Adrenal gland (tissue), 5 donors: Measurements from ENCODE around the gene JSRP1.

Experiments
- POLR2A ChIP-seq, 2 donors: fragments of 450-650 bp; IDR thresholded peaks; one replicate each; pipeline ENCODE4 v1.6.1; 2017; ENCODE audit warnings: antibody characterized with exemption in 2 of 2, mild to moderate bottlenecking in 2 of 2, moderate library complexity in 1 of 2
- TF ChIP-seq, protein P1 (sequence below), 6 experiments: fragments of 450-650 bp in 4 of 6; fragments of 200-600 bp in 2 of 6; sonication (generic) in 1 of 6; IDR thresholded peaks; 1 replicate in 5 of 6; 2 replicates in 1 of 6; pipeline versions ENCODE4 v1.5.1 to v1.8.0; 2016 to 2021; ENCODE audit warnings: antibody characterized with exemption in 6 of 6, mild to moderate bottlenecking in 2 of 6, moderate library complexity in 1 of 6
- donor health status: DM: no; HTN: no; CAD: no.

DNA sequence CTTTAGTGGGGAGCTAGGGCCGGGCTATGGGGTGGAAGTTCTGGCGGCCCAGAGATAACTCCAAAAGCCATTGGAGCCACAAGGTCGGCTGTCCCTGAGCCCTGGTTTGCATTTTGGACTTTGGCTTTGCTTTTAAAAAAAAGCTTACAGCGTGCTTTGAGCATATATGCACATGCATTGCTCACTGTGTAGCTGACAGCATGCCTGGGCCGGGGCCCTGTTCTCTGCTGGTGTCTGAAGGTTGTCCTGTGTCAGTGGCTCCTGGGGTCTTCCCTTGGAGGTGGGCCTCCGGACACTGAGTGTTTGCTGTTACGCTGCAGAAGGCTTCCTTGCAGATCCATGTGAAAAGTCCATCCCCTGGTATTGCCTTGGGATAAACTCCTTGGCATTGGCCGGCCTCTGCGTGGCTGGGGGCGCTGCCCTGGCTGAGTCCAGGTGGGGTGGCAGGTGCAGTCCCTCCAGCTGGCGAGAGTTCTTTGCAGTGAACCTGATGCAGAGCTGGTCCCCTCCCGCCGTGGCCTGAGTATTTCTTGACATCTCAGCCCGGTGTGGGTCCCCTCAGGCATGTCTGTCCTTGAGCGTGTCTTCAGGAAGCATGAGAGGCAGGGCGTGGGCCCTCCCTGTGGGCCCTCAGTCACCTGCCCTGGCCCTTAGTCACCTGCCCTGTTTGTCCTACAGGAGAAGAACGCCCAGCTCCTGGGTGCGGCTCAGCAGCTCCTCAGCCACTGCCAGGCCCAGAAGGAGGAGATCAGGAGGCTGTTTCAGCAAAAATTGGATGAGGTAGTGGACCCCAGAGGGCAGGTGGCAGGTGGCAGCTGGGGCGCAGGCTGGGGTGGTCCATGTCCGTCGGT, 43.1 kb downstream of the JSRP1 start:
- TF ChIP-seq, protein P1, sequence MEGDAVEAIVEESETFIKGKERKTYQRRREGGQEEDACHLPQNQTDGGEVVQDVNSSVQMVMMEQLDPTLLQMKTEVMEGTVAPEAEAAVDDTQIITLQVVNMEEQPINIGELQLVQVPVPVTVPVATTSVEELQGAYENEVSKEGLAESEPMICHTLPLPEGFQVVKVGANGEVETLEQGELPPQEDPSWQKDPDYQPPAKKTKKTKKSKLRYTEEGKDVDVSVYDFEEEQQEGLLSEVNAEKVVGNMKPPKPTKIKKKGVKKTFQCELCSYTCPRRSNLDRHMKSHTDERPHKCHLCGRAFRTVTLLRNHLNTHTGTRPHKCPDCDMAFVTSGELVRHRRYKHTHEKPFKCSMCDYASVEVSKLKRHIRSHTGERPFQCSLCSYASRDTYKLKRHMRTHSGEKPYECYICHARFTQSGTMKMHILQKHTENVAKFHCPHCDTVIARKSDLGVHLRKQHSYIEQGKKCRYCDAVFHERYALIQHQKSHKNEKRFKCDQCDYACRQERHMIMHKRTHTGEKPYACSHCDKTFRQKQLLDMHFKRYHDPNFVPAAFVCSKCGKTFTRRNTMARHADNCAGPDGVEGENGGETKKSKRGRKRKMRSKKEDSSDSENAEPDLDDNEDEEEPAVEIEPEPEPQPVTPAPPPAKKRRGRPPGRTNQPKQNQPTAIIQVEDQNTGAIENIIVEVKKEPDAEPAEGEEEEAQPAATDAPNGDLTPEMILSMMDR (IDR thresholded peaks at IDR 0.05) = no peak
- no peak for TF ChIP-seq POLR2A (IDR thresholded peaks at IDR 0.05)
